HG02938 (cell line): Measurements from ENCODE around the gene RAP1B.
A peak's percentile ranks its signal among the peaks of the same experiment; 100 is the strongest.

Experiments
- ATAC-seq: cut with Tn5 transposase; IDR thresholded peaks from one replicate; pipeline ENCODE4 v1.9.1; 2021; ENCODE audit warnings: mild to moderate bottlenecking, moderate library complexity; ENCODE audit not compliant: unreplicated experiment

RAP1B gene

DNA sequence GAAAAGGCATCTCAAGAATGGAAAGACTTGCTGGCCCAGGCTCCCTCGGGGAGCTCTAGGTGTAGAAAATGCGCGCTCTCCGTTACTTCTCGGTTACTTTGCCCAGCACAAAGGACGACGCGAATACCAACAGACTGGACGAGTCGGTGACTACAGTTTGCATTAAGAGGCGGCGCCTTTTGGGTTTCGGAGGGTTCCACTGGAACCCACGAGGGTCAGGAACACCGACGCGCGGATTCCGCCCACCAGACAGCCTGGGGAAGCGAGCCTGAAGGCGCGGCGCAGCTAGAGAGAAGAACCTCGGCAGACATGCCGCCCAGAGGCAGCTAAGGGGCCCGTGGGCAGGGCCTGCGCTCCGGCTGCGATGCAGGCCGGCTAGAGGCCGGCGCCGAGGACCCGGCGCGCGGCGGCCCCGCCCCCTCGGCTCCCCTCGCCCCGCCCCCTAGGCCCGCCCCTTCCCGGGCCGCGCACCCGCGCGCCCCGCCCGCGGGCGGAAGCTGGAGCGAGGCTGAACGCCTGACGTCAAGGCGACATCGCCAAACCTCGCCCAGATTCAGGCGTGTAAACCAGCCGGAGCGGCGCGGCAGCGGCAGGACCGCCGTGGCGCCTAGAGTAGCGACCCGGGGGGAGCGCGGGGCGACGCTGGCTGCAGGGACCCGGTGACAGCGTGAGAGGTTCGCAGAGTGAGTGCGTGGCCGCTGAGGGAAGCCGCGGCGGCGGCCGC is at the start of gene RAP1B:
RAP1B (plus strand) TSS at position 530 of the 724 bp plus-strand sequence. CDS start 37,826 bp downstream, outside the sequence.
- ATAC-seq: peak; percentile 71

DNA sequence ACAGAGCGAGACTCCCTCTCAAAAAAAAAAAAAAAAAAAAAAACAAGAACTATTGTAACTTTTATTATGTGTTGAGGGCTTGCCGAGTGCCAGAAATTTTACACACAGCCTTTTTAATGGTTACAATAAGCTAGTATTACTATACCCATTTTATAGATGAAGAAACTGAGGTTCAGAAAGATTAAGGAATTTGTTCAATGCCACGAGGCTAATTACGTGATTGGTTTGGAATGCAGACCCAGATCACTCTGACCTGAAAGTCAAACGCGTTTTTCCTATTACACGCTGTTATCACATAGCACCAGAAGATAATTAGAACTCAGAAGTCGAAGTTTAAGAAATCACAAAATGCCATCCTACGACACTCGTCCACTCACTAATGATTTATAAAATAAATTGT is 48.9 kb upstream of the RAP1B start:
- ATAC-seq: no peak

DNA sequence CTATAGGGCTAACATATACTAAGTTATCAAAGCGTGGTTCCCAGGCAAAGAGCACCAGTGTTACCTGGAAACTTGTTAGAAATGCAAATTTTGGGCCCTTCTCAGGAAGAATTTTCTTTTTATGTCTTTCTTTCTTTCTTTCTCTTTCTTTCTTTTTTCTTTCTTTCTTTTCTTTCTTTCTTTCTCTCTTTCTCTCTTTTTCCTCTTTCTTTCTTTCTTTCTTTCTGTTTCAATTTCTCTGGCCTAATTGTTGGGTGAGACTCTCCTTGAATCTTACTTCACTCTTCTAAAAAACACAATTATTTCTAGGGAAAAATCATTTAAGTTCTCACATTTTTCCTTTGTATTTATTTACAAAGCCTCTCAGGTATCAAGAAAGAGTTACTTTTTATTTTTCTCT is 46.5 kb upstream of the RAP1B start:
- no peak for ATAC-seq

DNA sequence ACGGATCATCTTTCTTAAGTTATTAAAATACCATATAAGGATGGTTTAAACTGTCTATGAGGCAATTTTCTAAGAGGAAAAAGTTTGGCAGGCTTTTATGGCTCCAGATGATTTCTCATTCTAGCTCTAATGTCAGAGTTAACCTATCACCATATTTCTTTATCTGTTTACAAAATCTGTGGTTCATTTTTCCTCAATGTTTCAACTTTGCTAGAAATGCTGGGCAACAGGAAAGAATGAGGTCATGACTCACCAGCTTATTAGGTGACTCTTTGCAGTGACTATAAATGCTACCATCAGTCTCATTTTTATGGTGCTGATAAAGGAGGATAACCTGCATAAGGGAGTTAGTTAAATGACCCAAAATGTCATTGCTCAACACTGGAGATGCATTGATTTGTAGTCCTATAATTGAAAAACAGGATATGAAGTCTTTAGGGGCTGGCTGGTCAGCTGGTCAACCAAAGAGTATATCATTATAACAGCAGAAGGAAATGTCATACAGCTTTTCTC is 45.3 kb upstream of the RAP1B start:
- no peak for ATAC-seq

DNA sequence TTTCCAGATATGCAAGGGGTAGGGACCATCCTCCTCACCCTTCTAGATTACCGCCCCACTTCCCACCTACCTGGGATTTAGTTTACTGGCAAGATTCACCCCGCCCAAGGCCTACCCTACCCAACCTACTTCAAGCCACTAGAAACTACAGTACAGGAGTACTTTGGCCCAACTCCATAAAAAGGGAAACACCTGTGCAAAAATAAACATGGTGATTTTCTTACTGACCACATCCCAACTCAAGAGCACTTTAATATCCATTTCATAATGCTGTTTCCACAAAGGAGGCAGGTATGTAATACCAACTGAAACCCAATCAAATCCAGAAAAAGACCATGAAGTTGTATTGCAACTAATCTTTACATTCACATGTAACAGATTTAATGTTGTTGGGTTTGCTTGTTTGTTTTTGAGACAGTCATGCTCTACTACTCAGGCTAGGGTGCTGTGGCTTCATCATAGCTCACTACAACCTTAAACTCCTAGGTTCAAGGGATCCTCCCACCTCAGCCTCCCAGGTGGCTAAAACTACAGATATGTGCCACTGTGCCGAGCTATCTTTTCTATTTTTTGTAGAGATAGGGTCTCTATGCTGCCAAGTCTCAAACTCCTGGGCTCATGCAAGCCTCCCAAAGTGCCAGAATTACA is 41.7 kb upstream of the RAP1B start:
- no peak for ATAC-seq

DNA sequence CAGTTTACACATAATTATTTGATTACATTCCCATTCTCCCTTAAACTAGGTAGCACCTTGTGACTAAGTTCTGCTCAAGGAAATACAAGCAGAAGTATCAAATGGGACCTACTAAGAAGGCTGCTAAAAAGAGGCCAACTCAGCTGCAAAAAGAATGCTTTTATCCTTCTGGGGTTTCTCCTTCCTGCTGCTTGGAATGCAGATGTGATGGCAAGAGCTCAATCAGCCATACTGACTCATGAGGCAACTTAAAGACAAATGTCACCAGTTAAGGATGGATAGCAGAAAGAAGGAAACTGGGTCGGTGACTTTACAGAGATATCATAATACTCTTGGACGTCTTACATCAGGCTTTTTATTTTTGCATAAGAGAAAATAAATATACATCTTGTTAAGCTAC is 38.0 kb upstream of the RAP1B start:
- ATAC-seq: no peak

DNA sequence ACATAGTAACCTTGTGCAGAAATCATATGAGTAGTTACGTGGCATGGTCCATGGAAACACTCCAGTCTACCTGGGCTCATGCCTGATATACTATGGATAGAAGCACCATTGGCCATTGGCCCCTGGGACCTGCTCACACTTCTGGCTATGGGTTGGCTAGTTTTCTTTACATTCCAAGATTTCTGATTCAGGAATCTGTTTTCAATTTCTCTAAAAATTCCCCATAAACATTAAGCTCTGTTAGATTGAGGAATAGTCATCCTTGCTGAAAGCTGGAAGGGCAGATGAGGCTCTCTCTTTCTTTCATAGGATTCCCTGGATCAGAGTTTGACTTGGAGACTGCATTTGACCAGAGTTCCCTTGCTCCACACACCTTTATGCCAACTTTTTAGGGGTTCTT is 37.3 kb upstream of the RAP1B start:
- no peak for ATAC-seq

DNA sequence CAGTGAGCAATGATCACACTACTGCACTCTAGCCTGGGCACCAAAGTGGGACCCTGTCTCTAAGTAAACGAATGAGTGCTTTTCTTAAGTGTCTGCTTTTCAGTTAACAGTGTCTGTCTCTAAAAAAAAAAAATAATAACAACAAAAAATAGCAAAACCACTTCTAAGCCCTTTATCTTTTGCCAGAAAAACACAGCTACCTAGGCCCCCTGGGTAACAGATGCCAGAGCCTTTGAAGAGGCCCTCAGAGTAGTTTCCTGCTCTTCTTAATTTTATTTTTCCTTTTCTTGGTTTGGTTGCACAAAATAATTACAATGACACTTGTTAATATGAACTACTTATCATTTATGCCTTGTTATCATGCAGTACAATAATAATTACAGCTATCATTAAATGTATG is 32.8 kb upstream of the RAP1B start:
- ATAC-seq: no peak

DNA sequence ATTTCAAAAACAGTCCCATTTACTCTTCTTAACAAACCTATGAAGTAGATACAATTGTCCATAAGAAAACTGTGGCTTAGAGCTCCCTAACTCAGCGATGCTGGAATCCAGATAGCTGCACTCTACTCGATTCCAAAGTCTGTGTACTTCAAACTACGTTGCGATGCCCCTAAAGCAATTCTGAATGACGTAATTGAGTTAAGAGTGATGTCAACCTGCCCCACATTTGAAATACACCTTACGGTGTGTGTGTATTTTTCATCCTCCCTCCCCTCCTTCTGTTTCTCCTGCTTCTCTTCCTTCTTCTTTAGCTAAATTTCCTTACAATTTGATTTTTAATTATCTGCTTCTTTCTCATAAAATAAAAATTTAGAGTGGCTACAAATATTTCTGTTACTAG is 31.9 kb upstream of the RAP1B start:
- no peak for ATAC-seq

DNA sequence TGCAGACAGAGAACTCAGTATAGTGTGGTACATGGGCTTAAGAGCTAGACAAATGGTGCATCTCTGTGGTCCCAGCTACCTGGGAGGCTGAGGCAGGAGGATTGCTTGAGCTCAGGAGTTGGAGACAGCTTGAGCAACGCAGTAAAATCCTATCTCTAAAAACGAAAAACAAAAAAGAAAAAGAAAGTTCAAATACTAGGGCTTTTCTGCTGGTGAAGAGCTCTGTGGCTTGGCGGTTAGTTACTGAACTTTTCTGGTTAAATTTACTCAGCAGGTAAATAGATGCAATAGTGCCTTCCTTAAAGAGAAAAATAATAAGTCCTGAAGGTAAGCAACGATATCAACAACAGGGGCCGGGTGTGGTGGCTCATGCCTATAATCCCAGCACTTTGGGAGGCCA is 31.4 kb upstream of the RAP1B start:
- ATAC-seq: no peak

DNA sequence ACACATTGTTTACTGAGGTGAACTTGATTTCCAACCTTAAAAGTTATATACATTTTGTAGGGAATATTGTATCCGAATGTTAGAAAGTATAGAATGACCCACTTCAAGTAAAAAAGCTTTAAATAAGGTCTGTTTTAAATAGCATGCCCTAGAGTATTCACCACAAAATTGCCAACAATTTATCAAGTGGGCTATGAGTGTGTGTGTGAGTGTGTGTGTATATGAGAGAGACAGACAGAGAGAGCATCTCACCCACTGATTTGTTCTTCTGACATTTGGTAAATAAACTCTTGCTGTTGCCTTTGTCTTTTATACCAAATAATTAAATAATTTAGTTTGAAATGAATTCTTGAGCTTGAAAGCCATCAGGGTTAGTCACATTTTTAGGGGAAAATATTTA is 29.8 kb upstream of the RAP1B start:
- no peak for ATAC-seq

DNA sequence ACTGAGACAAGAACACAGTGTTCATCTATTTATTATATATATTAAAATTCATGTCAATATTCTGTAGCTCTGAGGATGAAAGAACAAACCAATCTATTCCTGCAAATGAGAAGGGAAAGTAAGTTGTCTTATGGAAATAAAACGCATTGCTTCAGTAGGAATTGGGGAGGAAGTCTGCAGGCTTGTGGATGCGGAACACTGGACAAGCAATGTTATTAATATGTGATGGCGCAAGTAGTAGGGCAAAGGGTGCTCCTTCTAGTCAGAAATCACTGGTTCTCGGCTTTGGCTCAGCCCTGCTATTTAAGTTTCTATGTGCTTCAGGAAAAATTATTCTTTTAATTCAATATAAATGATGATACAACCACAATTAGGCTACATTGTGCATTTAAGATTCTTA is 28.8 kb upstream of the RAP1B start:
- no peak for ATAC-seq

DNA sequence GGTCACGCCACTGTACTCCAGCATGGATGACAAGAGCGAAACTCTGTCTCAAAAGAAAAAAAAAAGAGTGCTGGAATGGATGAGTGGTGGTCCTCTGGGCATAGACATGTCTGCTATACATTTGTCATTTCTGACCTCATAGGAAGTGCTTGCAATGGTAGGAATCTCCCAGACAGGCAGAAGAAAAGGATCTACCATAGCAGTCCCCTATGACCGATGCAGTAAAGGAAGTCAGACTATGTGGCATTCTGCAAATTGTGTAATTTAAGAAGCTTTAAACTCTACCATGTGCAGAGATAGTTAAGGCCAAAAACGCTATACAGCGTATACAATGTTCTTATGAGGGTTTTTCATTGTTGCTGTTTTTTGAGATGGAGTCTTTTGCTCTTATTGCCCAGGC is 24.7 kb upstream of the RAP1B start:
- no peak for ATAC-seq

DNA sequence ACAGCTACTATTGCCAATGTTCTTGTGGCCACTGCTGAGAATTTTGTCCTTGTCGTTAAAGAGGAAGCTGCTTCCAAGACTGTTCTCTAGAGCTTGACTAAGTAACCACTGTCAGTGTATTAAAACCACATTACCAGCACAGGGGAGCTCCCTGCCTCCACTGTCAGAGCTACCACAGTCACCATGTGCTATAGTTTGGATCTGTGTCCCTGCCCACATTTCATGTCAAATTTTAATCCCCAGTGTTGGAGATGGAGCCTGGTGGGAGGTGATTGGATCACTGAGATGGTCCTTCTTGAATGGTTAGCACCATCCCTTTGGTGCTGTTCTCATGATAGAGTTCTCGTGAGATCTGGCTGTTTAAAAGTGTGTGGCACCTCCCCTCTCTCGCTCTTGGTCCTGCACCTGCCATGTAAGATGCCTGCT is 23.2 kb upstream of the RAP1B start:
- peak; percentile 89 for ATAC-seq

DNA sequence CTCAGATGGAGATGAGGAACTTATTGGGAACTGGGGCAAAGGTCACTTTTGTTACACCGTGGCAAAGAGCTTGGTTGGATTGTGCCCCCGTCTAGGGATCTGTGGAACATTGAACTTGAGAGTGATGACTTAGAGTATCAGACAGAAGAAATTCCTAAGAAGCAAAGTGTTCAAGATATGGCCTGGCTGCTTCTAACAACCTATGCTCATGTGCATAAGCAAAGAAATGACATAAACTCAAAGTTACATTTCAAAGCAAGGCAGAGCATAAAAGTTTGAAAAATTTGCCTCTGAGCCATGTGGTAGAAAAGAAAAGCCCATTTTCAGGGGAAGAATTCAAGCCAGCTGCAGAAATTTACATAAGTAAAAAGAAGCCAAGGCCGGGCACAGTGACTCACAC is 21.5 kb upstream of the RAP1B start:
- no peak for ATAC-seq

DNA sequence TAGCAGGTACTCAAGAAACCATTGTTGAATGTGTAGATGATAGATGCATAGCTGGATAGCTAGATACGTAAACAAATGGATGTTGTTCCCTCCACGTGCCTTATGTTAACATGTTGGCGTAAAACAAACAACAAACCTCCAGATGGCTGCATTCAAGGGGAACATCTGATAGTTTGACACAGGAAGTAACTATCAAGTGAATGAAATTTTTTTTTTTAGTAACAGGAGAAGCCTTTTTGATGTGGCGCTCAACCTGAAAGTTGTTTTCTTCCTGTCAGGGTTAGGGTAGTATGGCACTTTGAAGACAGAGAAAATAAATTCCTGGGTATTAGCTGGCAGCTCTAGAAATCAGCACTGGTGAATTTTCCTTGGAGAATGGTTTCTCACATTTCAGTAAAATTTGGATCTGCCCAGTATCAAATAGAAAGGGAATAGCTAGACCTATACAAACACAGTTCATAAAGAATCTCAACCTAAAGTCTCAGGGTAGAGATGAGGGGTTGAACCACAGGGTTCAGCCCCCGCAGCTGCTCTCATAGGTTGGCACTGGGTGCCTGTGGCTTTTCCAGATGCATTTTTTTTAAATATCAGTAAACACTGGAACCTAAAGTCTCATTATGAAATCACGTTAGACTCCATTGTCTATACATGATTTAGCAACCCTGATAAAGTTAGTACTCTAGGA is 18.8 kb upstream of the RAP1B start:
- ATAC-seq: no peak

DNA sequence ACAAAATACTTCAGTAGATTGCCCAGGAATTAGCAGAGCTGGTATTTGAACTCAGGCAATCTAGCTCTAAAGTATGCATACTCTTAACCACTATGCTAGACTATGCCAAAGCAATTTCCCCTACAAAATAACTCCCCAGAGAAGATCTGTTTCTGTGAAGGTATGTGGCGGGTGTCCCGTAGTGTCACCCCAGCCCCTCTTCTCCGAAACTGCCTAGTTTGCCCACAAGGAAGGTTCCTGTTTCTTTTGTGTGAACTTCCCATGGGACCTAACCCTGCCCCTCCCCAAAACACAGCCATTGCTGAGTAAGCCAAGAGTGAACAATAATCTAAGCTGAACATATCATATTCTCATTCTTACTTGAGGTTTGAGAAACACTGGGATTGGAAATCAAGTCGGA is 15.5 kb upstream of the RAP1B start:
- ATAC-seq: no peak

DNA sequence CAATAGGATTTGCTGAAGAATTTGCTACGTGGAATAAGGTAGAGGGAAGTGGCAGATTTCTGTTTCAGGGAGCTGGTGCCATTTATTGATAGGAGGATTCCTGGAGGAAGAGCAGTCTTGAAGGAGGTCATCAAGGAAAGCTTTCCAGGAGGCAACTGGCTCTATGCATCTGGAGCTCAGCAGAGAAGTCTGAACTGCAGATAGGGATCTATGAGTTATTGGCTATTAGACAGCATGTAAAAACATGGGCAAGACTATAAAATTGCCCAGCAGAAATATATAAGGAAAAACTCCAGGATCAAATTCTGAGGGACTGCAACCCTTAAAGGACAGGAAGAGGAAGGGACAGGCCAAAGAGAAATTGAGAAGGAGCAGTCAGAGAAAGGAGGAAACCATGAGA is 8.9 kb upstream of the RAP1B start:
- ATAC-seq: no peak

DNA sequence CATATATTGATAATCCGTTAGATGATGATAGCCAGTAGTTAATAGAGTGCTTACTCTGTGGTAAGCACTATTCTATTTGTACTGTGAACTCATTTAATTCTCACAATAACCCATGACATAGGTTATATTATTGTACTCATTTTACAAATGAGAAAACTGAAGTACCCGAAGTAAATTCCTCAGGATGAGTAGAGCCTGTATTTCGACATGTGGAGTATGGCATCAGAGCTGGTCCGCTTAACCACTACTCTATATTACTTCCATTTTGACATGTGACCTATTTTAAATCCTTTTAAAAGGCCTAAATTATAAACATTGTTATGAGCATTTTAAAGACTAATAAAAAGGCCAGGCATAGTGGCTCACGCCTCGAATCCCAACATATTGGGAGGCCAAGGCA is 8.0 kb upstream of the RAP1B start:
- ATAC-seq: no peak

DNA sequence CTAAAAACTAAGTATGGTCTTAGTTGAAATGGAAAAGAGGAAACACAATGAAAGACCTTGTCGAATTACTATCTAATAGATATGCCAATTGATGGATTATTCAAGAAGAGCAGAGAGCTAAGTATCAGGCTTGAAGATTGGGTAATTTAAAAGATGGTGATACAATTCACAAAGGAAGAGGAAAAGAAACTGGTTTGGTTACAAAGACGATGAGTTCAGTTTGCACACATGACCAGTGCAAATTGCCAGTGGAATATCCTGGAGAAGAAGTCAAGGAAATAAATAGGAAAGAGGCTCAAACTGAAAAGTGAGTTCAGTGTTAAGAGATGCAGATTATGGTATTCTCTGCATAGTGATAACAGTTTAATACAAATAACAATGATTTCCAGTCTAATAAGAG is 2.5 kb upstream of the RAP1B start:
- no peak for ATAC-seq

DNA sequence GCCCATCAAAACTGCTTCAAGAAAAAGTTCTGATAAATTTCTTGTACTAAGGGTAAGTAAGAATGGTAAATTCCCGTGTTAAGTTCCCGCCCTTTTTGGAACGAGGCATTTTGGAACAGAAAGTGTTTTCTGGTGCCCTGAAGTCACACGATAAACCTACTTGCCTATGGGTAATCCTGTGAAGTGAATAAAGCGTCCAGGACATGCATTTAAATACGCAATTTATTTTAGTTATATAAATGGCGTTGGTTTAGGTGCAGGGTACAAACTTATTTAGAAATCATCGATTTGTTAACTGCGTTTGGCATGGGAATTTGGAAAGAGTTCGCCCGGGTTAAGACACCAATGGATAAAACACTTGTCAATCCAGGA is 715 bp upstream of the RAP1B start:
- ATAC-seq: no peak
